GM19238 (cell line): ENCODE measurements around the gene OPTC.

ENCODE experiments used
- DNase-seq: peaks from one replicate; pipeline ENCODE4 v3.0.0; 2011; ENCODE audit warnings: low spot score; ENCODE audit not compliant: insufficient read length

The OPTC gene

DNA sequence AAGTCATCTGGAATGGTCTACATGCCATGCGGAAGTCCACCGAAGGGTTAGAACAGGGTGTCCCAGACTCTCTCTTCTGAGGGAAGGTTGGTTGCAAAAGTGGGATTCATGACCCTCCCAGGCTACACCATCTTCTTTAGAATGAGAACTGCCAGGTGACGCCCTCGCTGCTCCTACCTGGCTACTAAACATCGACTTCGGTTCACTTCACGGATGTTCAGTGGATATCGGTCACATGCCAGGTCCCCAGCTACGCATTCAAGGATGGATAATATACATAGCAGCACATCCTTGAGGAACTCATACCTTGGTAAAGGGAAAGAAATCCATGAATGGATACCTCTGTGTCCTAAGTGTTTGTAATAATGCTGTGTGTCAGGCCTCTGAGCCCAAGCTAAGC lies 3.3 kb upstream of the OPTC start:
- DNase-seq, result no peak

DNA sequence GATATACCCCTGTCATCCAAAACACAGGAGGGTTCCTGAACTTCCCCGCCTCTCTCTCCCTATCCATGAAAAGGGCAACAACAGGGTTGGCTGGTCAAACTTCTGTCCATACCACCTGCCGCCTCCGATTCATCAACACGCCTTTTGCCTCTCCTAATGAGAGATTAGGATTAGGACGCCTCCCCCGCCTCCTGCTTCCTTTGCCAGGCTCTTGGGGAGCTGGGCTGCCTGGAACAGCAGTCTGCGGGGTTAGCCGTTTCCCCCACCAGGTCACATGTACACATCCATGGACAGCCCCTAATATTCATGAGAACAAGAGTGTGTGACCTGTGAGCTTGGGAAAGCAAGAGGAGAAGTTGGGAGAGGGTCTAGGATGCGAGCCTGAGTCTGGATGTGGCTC lies 2.3 kb upstream of the OPTC start:
- no peak for DNase-seq

DNA sequence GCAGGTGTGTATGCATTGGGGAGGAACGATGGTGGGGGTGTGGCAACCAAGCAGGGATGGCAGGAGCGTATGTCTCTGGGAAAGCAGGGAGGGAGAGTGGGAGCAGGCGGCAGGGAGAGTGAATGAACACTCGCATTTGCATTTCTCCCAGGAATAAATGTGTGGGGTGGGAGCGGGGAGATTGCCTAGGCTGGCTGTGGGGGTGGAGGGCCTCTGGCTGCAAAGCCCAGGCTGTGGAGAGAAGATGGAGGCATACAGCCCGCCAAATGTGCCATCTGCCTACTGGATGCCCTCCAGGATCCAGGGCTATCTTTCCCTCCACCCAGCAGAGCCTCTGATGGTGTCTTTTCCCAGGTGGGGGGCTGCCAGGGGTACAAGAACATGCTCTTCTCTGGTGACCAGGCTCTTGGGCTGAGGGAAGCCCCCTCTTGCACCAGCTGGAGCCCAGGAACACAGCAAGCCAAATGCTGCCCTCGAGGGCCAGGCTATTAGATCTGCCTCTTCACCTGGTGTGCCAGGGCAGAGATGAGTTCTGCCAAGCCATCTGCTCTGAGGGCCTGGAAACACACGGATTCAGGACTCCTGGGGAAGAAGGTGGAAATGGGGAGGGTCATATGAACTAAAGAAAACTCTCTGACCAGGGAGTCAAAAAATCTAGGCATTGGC lies 1.7 kb upstream of the OPTC start:
- no peak for DNase-seq

DNA sequence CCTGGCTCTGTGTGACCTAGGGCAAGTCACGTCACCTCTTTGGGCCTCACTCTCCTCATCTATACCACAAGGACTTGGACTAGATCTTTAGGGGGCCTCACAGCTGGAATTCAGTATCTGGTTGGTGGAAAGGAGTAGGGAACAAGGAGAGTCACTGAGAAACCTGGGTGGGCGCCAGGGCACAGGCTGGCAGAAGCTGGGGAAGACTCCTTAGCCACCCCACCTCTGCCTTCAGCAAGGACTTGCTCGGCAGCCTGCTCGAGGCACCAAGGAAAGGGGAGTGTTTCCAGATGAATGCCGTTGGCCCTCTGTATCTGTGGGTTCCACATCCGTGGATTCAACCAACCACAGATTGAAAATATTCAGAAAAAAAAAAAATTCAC lies 1.2 kb upstream of the OPTC start:
- DNase-seq, result no peak

DNA sequence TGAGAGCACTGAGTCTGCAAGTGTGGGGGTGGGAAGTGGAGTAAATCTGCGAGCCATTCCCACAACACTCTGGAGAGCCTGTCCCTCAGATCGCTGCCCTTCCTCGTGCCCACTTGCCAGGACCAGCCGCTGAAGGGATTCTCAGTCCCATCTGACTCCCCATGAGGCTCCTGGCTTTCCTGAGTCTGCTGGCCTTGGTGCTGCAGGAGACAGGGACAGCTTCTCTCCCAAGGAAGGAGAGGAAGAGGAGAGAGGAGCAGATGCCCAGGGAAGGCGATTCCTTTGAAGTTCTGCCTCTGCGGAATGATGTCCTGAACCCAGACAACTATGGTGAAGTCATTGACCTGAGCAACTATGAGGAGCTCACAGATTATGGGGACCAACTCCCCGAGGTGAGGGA lies 1.9 kb downstream of the OPTC start:
- no peak for DNase-seq

DNA sequence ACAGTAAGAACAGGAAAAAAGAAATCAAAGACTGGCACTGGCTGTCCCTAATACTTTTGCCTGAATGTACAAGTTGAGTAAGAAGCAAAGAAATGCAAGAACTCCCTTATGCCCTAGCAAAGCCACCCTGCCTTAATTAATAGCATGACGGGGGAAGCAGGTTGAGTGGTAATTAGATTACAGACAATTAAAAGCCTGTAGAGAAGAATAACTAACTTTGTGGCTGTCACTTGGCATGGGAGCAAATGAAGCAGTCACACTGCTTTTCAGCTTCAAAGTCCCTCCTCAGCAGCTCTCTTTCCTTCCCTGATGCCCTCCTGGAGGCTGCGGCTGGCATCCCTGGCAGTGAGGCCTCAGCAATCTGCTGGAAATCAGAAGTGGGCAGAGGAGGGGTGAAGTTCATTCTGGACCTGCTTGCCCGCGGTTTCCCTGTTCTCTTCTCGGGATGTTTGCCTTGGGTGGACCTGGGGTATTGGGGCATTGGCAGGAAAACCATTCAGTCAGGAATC lies 3.4 kb downstream of the OPTC start:
- no peak for DNase-seq

DNA sequence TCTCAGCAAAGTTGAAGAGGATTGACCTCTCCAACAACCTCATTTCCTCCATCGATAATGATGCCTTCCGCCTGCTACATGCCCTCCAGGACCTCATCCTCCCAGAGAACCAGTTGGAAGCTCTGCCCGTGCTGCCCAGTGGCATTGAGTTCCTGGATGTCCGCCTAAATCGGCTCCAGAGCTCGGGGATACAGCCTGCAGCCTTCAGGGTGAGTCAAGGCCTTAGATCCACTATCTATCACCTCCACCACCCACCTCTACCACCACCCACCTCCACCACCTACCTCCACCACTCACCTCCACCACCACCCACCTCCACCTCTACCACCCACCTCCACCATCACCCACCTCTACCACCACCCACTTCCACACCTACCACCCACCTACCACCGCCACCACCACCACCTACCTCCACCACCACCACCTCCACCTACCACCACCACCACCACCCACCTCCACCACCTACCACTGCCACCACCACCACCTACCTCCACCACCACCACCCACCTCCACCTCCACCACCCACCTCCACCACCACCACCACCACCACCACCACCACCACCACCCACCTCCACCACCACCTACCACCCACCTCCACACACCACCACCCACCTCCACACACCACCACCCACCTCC lies 5.8 kb downstream of the OPTC start:
- DNase-seq, result no peak

DNA sequence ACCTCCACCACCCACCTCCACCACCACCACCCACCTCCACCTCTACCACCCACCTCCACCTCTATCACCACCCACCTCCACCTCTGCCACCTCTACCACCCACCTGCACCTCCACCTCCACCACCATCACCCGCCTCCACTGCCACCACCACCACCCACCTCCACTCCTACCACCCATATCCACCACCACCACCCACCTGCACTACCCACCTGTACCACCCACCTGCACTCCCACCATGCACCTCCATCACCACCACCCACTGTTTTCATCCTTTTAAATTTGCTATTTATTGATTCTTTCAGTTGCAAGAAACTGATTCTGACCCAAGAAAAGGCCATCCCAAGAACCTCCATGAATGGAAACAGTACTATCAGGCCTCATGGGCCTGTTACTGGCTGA lies 6.3 kb downstream of the OPTC start:
- DNase-seq, result no peak

DNA sequence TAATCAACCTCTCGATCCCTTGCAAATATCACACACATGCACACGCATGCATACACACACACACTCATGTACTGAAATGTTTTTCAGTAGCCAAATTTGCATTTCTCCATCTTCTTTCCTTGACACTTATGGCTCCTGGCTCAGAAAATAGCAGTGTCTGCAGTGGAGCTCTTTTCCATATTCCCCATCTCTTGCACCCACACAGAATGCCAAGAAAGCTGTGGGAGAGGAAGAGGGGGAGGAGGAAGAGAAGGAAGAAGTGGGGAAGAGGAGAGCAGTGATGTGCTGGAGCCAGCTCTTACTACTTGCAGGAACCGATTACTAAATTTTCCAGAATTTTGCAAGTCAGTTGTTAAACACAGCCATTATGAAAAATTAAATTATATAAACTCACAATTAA lies 9.9 kb downstream of the OPTC start:
- DNase-seq, result no peak

DNA sequence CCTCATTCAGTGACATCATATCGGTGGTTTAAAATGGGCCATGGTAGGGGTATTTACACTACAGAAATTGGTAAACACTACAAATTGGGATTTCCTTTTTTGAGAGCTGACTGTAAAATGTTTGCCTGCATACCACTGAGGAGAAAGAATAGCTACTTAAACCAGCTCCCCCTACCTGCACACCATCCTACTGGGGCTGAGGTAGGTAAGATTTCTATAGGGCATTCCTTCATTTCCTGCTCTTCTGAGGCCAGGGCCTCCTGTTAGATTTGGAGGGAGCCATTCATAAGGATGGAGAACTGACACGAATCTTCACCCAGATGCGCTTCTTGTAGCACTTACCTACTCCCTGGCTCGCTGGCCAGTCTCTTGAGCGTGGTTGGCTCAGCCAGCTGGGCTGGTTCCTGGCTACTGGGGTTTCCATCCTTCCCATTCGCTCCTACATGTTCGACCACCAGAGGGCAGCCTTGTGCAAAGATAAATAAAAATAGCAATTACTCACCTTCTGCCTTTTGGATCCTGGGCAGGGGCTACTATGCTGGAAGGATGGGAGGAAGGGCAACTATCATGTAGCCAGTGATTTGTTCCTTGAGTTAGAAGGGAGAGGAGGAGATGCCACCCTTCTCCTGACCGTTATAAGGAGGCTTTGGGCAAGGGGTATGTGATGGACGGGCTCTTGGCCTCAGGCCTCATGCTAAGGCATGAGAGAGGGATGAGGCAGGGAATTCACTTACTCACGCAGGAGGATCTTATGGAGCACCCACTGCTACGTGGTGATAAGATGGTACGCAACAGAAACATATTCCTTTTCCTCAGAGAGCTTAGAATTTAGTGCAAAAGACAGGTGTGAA lies 10.7 kb downstream of the OPTC start:
- peak; percentile 79 for DNase-seq

DNA sequence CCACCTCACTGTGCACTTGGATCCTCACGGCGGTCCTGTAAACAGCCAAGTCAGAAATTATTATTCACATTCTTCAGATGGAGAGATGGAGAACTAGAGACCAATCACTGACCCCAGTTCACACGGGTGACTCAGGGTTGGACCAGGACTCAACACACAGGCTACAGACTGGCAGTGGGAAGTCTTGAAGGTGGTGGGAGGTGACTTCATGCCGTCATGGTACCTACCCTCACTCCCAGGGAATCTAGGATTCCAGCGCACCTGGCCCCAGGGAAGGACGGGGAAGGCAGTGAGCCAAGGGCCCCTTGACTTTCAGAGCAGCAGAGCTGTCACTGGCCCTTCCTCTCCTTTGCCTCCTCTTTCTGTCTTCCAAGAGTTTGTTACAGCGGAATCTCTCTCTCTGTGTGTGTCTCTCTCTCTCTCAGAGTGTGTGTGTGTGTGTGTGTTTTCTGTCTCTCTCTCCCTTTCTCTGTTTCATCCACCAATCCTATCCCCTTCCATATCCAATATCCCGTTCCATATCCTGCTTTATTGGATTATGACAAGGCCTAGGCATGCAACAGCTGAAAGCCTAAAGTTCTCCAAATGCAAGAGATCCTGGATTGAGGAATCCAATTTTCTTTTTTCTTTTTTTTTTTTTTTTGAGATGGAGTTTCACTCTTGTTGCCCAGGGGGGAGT lies 11.7 kb downstream of the OPTC start:
- no peak for DNase-seq

DNA sequence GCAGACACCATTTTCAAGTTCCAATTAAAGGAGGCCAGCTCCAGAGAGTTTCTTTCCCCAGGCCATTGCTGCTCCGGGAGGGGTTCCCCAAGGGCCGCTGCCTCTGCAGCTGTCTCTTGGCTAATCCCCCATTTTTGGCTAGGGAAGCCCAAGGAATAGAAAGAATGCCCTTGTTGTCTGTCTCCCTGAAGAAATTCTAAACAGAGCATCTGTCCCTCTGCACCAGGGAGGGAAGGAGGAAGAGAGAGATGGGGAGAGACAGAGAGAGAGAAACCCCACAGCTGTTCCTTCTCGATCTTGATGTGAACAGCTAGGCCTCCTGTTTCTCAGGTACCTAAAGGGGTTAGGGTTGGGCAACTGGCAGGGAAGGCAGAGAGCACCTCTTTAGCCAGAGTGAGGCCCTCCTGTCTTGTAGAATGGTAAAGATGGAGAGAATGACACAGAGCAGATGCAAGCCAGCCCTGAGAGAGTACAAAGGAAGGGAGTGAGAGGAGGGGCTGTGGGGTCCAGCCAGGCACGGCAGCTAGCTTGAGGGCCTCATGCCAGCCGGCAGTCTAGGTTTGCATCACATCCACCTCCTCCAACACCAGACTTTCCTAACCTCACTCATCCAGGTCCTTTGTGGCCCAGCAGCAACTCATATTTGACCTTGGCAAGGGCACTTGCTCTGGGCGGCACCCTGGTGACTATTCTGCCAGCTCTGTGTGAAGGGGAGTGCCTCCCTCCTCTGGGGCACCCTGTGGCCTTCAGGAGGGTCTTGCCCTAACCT lies 13.1 kb downstream of the OPTC start:
- DNase-seq, result no peak

DNA sequence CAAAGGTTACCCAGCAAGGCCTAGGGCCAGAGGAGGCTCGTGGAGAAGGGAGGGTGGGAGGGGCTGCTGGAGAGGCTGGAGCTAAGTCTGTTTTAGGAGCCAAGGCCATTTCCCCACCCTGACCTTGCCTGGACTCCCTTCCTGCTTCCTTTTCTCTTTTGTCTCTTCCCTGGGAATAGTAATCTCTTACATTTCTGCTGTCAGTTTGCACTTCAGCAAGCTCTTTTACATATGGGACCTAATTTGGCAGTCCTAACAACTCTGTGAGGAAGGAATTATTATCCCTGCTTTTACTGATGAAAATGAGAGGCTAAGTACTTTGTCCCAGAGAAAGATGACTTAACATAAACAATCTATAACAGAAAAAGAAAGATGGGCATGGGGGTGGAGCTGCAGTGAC lies 13.8 kb downstream of the OPTC start:
- DNase-seq, result no peak

DNA sequence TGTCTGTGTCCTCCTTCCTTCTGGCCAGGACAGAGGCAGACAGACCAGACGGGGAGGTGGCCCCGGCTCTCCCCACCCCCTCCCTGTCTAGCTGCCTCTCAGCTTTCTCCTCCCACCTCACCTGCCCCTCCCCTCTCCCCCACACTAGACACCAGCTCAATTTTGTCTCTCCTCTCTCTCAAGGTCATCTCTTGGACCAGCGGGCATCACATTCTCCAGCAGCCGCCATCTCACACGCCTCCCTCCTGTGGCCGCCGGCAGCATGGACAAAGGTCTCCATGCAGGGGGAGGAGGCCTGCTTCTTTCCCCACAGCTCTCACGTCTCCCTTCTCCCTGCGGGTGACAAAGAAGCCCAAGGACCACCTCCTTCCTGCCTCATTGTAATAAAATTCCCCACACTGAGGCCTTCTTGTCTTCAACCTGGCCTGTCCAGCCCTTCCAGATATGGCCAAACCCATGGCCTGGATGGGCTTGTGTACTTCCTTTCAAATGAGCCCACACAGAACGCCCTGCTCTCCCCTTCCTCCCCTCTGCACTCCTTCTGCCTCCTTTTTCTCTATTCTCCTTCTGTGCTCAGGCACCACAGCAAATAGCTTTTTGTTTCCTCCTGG lies 14.6 kb downstream of the OPTC start:
- no peak for DNase-seq

DNA sequence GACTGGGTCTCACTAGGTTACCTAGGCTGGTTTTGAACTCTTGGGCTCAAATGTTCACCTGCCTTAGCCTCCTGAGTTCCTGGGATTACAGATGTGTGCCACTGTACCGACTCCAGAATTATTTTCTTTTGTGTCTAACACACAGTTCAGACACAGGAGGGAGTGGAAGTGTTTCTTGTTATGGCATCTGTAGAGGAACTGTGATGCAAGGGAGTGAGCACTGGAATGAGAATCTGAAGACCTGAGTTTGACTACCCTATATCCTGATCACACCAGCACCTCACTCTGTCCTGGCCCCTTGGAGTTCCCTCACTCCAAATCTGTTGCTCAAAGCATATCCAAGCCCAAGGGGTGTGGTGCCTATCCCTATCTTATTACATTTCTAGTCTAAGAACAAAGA lies 15.2 kb downstream of the OPTC start:
- DNase-seq, result no peak

DNA sequence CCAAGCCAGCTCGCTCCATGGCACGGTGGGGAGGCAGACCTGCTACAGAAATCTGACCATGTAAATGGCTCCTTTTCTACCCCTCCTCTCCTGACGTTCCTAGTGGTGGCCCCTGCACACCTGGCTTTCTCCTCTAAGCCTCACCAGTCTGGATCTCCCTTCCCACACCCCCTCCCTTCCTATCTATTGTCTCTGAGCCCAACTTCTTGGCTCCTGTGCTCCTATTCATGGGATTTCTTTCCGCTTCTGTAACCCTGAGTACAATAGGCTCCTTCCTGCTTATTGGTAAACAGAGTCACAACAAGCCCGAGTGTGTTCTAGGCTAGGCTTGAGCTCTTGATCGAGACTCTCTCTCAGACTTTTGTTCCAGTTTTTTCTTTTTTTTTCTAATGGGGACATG lies 17.6 kb downstream of the OPTC start:
- no peak for DNase-seq

DNA sequence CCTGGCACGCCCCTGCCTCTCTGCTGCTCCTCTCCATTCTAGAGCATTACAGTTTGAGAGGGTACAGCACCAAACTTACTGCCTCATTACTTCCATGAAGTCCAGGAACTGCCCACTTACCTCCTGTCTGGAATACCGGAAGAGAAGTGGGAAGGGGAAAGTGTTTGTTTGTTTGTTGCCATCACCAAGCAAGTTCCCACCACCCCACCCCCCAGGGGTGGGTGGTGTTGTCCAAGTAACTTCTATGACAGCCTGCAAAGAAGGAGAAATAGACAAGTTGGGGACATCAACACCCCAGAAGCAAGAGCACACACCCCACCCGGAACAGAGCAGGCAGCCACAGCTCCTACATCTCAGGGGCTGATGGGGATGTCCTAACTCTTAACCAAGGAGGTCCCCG lies 18.0 kb downstream of the OPTC start:
- no peak for DNase-seq

DNA sequence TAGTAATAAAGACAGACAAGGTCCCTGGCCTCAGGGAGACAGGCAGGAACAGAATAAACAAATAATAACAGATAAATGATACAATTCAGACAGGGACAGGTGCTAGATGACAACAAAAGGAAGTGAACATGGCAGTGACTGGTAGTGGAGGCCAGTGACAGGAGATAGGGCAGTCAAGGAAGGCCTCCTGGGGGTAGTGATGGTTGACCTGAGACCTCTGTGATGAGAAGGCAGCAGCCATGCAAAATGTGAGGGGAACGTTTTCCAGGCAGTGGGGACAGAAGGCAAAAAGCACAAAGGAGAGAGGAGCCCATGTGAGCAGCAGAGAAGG lies 18.5 kb downstream of the OPTC start:
- no peak for DNase-seq

DNA sequence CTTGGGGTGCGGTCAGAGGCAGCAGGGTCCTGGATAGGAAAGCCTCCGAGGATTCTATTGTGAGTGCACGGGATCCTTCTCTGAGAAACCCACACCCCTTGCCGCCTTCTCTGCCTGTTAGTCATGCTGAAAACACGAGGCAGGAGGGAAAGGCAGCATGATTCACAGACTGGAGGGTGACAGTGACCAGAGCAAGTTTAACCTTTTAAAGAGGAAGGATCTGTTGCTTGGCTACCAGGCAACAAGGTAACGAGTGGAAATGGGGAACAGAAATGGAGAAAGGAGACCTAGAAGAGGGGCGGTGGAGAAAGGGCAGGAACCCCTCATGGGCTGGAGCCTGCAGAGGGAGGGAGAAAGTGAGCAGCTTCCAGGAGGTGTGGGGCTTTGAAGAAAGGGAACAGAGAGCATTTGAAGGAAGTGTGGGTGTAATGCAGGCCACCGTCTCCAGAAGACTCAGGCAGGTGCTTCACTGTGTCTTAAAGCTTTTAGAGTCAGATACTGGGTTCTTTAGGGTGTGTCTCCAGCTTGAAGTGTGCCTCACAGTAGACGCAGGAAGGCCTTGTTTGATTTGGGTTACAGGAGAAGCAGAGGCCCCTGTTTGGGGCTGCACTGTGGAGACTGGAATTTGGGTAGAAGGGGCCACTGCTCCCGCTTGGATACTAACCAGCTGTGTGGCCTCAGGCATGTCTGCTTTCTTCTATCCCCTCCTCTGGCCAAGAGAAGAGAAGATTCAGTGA lies 19.1 kb downstream of the OPTC start:
- DNase-seq, result no peak

DNA sequence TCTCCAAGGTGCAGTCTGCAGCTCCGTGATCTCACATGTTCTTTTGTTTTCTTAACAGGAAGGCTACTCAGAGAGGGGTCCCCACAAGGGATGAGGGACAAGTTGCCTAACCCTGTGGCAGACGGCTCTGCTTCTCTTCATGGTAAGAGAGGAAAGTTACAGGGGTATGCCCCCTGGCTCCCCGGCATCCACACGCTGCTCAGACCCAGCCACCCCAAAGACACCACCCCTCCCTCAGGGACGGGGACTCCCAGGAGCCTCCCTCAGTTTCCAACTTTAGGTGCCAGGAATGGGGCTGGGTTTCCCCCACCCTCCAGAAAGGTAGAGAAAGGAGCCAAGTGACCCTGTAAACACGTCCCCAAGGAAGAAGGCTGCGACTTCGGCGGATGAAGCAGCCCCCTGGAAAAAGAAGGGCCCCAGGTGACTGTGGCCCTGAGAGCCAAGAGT lies 19.7 kb downstream of the OPTC start:
- DNase-seq, result no peak
